IMR-90 (cell line): ENCODE measurements around the gene ASB3.

Source experiments
- BHLHE40 ChIP-seq: fragments of 150-350 bp; IDR thresholded peaks from 2 replicates; pipeline ENCODE4 v1.6.1; 2016; ENCODE audit warnings: mild to moderate bottlenecking, low read depth, low read length
- CHD1 ChIP-seq: IDR thresholded peaks from 2 replicates; pipeline ENCODE4 v1.6.1; 2012; ENCODE audit warnings: low read depth, low read length, improper control_type of control experiment
- FOS ChIP-seq: fragments of 150-350 bp; IDR thresholded peaks from 2 replicates; pipeline ENCODE4 v1.6.1; 2016; ENCODE audit warnings: low read depth, low read length
- MAFK ChIP-seq: IDR thresholded peaks from 2 replicates; pipeline ENCODE4 v1.6.1; 2012; ENCODE audit warnings: low read depth, low read length, improper control_type of control experiment
- MXI1 ChIP-seq: IDR thresholded peaks from 2 replicates; pipeline ENCODE4 v1.6.1; 2012; ENCODE audit warnings: low read depth, mild to moderate bottlenecking, low read length, moderate library complexity, borderline replicate concordance
- POLR2A ChIP-seq: IDR thresholded peaks from 2 replicates; pipeline ENCODE4 v1.6.1; 2012; ENCODE audit warnings: mild to moderate bottlenecking, low read depth, low read length
- RFX5 ChIP-seq: IDR thresholded peaks from 2 replicates; pipeline ENCODE4 v1.8.0; 2012; ENCODE audit warnings: low read depth, mild to moderate bottlenecking, low read length, moderate library complexity
- SMC3 ChIP-seq: fragments of 150-350 bp; IDR thresholded peaks from 2 replicates; pipeline ENCODE4 v1.6.1; 2016; ENCODE audit warnings: low read depth, mild to moderate bottlenecking, antibody characterized with exemption, low read length, moderate library complexity
- TF ChIP-seq, protein P1 (sequence below): conservative IDR thresholded peaks from 2 replicates; pipeline ENCODE4 v1.5.1; 2012; ENCODE audit warnings: mild to moderate bottlenecking, low read depth, low read length, improper control_type of control experiment
- TF ChIP-seq, protein P2 (sequence below): fragments of 150-350 bp; IDR thresholded peaks from 2 replicates; pipeline ENCODE4 v1.6.1; 2017; ENCODE audit warnings: mild to moderate bottlenecking, antibody characterized with exemption, low read length, low read depth

DNA sequence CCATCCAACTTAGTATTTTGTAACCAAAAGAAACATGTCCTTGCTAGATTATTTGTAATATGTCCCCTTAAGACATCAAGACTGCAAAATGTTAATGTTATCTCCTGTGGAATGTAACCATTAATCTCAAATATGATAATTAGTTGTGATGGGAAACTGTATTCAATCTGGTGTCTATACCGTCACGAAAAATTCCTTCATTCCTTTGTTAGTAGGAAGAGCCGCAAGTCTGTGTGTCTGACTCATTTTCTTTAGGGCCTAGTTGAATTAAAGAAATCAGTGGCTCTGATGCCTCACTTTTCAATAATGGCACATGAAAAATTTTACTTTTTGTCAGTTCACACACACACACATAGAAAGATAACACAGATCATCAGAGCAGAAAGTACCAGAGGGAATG is 146.3 kb downstream of the ASB3 start:
- TF ChIP-seq, protein P1, sequence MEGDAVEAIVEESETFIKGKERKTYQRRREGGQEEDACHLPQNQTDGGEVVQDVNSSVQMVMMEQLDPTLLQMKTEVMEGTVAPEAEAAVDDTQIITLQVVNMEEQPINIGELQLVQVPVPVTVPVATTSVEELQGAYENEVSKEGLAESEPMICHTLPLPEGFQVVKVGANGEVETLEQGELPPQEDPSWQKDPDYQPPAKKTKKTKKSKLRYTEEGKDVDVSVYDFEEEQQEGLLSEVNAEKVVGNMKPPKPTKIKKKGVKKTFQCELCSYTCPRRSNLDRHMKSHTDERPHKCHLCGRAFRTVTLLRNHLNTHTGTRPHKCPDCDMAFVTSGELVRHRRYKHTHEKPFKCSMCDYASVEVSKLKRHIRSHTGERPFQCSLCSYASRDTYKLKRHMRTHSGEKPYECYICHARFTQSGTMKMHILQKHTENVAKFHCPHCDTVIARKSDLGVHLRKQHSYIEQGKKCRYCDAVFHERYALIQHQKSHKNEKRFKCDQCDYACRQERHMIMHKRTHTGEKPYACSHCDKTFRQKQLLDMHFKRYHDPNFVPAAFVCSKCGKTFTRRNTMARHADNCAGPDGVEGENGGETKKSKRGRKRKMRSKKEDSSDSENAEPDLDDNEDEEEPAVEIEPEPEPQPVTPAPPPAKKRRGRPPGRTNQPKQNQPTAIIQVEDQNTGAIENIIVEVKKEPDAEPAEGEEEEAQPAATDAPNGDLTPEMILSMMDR = no peak
- TF ChIP-seq POLR2A (no peak), RFX5 (no peak), MAFK (no peak), BHLHE40 (no peak), CHD1 (no peak), MXI1 (no peak), FOS (no peak), SMC3 (no peak)
- TF ChIP-seq, protein P2, sequence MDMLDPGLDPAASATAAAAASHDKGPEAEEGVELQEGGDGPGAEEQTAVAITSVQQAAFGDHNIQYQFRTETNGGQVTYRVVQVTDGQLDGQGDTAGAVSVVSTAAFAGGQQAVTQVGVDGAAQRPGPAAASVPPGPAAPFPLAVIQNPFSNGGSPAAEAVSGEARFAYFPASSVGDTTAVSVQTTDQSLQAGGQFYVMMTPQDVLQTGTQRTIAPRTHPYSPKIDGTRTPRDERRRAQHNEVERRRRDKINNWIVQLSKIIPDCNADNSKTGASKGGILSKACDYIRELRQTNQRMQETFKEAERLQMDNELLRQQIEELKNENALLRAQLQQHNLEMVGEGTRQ = no peak
